ENCODE results near the gene CPNE7.
"Not testable (repeated sequence)": the region's sequence is repeated elsewhere in the genome, so short reads cannot be mapped to it uniquely, and the experiment has no call there.

Gene CPNE7

GRCh38 chr16:89567656-89568594 lies 7.6 kb upstream of the CPNE7 start:
- DNase-seq, result no peak

GRCh38 chr16:89569506-89570341 lies 5.8 kb upstream of the CPNE7 start:
- no peak for DNase-seq

GRCh38 chr16:89570342-89570923 lies 5.1 kb upstream of the CPNE7 start:
- no peak for DNase-seq

GRCh38 chr16:89570983-89571598 lies 4.5 kb upstream of the CPNE7 start:
- not testable (repeated sequence) for DNase-seq

- no peak for DNase-seq
Measured at GRCh38 chr16:89571636-89572035, 3.9 kb upstream of the CPNE7 start.

- no peak for DNase-seq
Measured at GRCh38 chr16:89572073-89572484, 3.5 kb upstream of the CPNE7 start.

GRCh38 chr16:89572485-89573205 lies 2.9 kb upstream of the CPNE7 start:
- DNase-seq, result no peak

GRCh38 chr16:89573826-89574680 lies 1.5 kb upstream of the CPNE7 start:
- no peak for DNase-seq

GRCh38 chr16:89574681-89575246 lies 794 bp upstream of the CPNE7 start:
- peak; percentile 22 for DNase-seq

- DNase-seq, result no peak
Measured at GRCh38 chr16:89576153-89577054, 846 bp downstream of the CPNE7 start.

GRCh38 chr16:89577055-89577759 lies 1.6 kb downstream of the CPNE7 start:
- no peak for DNase-seq

GRCh38 chr16:89579351-89579750 lies 3.8 kb downstream of the CPNE7 start:
- DNase-seq, result no peak

- DNase-seq, result no peak
Measured at GRCh38 chr16:89581045-89581695, 5.6 kb downstream of the CPNE7 start.

GRCh38 chr16:89581861-89582563 lies 6.5 kb downstream of the CPNE7 start:
- DNase-seq, result no peak

GRCh38 chr16:89582614-89583196 lies 7.1 kb downstream of the CPNE7 start:
- DNase-seq, result no peak

- DNase-seq, result no peak
Measured at GRCh38 chr16:89583197-89583894, 7.8 kb downstream of the CPNE7 start.

Data from NCI-H2227 treated with DMSO at 0.1 percent for 48 hours (cell line).